RWPE1 (cell line): ENCODE measurements around the gene CHAC1.

Experiments
- CTCF ChIA-PET: fragments of 350-600 bp; sonication (Branson Sonifier 250); formaldehyde crosslinking; extraction: SDS; loops from one replicate; lab custom pipeline; 2021; lab: Yijun Ruan, JAX
- POLR2A ChIA-PET: fragments of 400-600 bp; formaldehyde crosslinking; extraction: SDS; loops from one replicate; lab custom pipeline; 2020; ENCODE audit warnings: antibody characterized with exemption; ENCODE audit not compliant: low non-redundant PET; lab: Yijun Ruan, JAX
- DNase-seq: peaks from one replicate; pipeline ENCODE4 v3.0.0; 2012; ENCODE audit warnings: low spot score
- H3K27ac ChIP-seq: fragments of 450-650 bp; 2 replicates; pipeline ENCODE4 v1.5.1; 2017
- TF ChIP-seq, protein P1 (sequence below): fragments of 450-650 bp; conservative IDR thresholded peaks from 2 replicates; pipeline ENCODE4 v1.5.1; 2017; ENCODE audit warnings: low read depth, mild to moderate bottlenecking

The CHAC1 gene

DNA sequence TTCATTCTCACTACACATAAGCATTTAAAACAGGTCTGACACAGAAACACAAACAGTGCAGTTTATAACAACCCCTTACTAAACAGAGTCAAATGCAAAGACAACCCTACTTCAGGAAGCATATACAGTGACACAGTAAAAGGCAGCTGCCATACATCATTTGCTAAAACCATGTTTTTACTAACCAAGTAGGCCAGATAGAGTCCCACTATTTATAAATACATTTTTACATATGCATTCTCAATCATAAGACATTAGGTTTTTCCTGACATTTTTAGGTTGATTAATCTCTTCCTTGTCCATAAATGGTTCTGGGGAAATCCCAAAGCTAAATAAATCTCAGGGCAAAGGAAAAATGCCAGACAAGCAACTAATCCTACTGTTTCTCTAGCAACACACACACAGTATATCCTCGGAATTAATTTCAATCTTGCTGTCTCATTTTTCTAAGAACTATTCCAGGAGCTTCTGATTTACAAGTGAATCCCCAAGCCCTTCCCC is 39.0 kb downstream of the CHAC1 start:
- ChIA-PET POLR2A (no interaction called here), CTCF (interaction anchor here (0.7 to 0.9 kb wide), 2 partner anchors 17 to 88 kb away, joined by 3 to 4 read pairs; no protein-coding TSS in a partner anchor)
- H3K27ac ChIP-seq: no peak overlapping the region
- DNase-seq: no peak
- TF ChIP-seq, protein P1, sequence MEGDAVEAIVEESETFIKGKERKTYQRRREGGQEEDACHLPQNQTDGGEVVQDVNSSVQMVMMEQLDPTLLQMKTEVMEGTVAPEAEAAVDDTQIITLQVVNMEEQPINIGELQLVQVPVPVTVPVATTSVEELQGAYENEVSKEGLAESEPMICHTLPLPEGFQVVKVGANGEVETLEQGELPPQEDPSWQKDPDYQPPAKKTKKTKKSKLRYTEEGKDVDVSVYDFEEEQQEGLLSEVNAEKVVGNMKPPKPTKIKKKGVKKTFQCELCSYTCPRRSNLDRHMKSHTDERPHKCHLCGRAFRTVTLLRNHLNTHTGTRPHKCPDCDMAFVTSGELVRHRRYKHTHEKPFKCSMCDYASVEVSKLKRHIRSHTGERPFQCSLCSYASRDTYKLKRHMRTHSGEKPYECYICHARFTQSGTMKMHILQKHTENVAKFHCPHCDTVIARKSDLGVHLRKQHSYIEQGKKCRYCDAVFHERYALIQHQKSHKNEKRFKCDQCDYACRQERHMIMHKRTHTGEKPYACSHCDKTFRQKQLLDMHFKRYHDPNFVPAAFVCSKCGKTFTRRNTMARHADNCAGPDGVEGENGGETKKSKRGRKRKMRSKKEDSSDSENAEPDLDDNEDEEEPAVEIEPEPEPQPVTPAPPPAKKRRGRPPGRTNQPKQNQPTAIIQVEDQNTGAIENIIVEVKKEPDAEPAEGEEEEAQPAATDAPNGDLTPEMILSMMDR: no peak

DNA sequence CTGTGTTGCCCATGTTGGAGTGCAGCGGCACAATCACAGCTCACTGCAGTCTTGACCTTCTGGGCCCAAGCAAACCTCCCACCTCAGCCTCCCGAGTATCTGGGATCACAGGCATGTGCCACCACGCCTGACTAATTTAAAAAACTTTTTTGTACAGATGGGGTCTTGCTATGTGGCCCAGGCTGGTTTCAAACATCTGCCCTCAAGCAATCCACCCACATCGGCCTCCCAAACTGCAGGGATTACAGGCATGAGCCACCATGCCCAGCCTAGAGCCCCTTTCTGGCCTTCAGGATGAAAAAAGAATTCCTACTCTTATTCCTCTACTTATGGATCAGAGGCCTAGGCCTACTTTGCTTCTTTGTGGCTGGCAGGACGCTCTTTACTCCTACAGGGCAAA is 39.6 kb downstream of the CHAC1 start:
- TF ChIP-seq, protein P1: no peak
- DNase-seq: no peak
- ChIA-PET CTCF (interaction anchor here (0.7 to 0.9 kb wide), 2 partner anchors 18 to 89 kb away, joined by 3 to 4 read pairs; no protein-coding TSS in a partner anchor), POLR2A (no interaction called here)
- peak overlapping the region; percentile 26; the same call in 1 of the 2 replicates for H3K27ac ChIP-seq

DNA sequence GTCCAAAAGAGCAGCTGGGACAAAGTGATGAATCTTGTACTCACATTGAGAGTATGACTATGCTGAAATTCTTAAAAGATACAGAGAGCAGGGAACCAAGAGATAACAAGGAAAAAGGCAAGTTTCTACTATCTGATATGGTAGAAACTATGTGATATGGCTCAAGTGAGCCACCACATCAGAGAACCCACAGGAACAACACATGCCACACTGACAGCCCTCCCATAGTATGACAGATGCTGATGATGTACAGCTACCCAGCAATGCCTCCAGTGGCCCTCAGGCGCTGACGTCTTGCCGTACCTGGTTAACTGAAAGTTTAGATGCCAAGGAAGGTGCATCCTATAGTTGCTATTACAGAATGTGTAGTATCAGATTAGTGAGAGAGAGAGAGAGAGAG is 42.4 kb downstream of the CHAC1 start:
- DNase-seq: no peak
- TF ChIP-seq, protein P1: no peak
- POLR2A ChIA-PET: no interaction called here
- H3K27ac ChIP-seq: no peak overlapping the region
- CTCF ChIA-PET: interaction anchor here (0.6 kb wide), 2 partner anchors 124 to 670 kb away, joined by 3 to 4 read pairs; no protein-coding TSS in a partner anchor

DNA sequence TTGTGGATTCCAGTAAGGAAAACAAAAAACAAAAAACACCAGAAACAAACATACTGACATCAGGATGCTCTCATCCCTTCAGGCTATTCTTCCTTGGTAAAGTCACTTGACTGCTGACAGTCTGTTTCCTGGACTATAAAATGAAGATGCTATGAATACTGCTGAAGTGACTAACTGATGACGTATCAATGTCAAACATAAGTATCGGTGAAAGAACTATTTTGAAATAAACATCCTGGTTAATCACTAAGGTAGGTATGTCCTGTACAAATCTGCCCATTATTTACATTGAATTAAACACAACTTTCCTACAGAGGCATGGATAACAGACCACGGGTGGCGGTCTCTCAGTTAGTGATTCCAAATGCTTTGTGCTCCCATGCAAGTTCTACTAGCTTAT is 45.9 kb downstream of the CHAC1 start:
- CTCF ChIA-PET: no interaction called here
- peak; percentile 83 for DNase-seq
- TF ChIP-seq, protein P1: no peak
- no peak overlapping the region for H3K27ac ChIP-seq
- POLR2A ChIA-PET: no interaction called here

DNA sequence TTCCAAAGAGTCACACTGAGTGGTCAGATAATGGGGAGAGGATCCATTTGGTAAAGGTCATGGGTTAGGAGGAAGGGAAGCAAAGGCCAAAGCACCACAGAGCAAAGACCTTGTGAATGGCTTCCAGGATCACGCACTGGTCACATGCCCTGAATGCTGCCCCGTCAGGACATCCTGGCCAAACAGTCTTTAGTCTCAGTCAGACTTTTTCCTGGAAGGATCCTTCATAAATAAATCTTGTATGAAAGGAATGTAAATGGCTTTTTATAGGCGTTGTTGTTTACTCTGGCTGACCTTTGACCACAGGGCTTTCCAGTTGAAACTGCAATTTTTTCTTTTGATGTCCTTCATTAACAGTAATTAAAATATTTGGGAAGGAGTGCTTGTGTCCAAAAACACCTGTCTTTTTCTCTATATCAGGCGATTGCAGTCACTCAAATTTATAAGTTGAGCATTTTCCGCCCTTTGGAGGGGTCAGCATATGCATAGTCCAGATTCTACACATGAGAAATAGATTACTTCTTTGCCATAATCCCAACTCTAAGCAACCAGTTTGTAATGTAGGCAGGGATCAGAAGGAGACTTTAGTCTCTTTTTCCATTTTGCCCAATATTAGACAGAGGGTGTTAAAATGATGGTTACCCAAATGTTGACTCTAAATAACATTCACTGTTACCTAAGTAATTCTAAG is 48.4 kb downstream of the CHAC1 start:
- no peak for DNase-seq
- CTCF ChIA-PET: no interaction called here
- TF ChIP-seq, protein P1: no peak
- POLR2A ChIA-PET: no interaction called here
- H3K27ac ChIP-seq: no peak overlapping the region

DNA sequence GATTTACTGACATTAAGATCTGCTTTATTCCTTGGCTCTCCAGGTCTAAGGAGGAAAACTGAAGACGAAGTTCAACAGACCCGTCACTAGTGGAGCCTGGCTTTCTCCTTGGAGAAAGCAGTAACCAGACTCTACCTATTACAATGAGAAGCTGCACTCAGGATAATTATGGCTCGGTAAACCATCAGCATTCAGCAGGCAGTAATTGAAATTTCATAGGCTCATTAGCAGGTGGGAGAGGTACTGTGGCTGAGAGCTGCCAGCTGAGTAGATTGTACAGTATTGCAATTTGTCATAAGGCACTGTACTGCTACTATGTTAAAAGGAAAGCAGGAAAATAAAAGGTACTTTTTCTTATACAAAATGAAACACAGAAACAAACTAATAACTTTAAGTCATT is 51.2 kb downstream of the CHAC1 start:
- DNase-seq: no peak
- TF ChIP-seq, protein P1: no peak
- CTCF ChIA-PET: no interaction called here
- no peak overlapping the region for H3K27ac ChIP-seq
- POLR2A ChIA-PET: no interaction called here
